Osteoblast (primary cell): Measurements from ENCODE around the gene C4orf54. TPM values are rescaled to one million over a fixed set of nuclear protein-coding genes. Genes with fewer than 3 reads are reported as not detected.

Source experiments
- DNase-seq: peaks from one replicate; pipeline ENCODE4 v3.0.0; 2011; ENCODE audit warnings: low spot score, mixed read lengths; ENCODE audit not compliant: insufficient read length; ENCODE audit errors: missing footprints
- H2AFZ ChIP-seq: 2 replicates; pipeline ENCODE4 v1.6.0; 2011; ENCODE audit warnings: mild to moderate bottlenecking, low read length
- H3K27ac ChIP-seq: 2 replicates; pipeline ENCODE4 v1.5.1; 2011; ENCODE audit warnings: mild to moderate bottlenecking, low read depth, low read length, moderate library complexity
- H3K27me3 ChIP-seq: 2 replicates; pipeline ENCODE4 v1.6.0; 2012; ENCODE audit warnings: mild to moderate bottlenecking, control low read depth, inconsistent platforms, low read length, moderate library complexity; ENCODE audit not compliant: insufficient read depth
- H3K36me3 ChIP-seq: 2 replicates; pipeline ENCODE4 v1.5.1; 2011; ENCODE audit warnings: mild to moderate bottlenecking, low read length, control low read depth, moderate library complexity; ENCODE audit not compliant: insufficient read depth
- H3K4me1 ChIP-seq: 2 replicates; pipeline ENCODE4 v1.5.1; 2011; ENCODE audit warnings: mild to moderate bottlenecking, low read length, control low read depth, moderate library complexity; ENCODE audit not compliant: insufficient read depth
- H3K4me2 ChIP-seq: 2 replicates; pipeline ENCODE4 v1.6.0; 2011; ENCODE audit warnings: mild to moderate bottlenecking, low read length; ENCODE audit not compliant: insufficient read depth
- H3K4me3 ChIP-seq: fragments of 200-600 bp; sonication (generic); 3 replicates; pipeline ENCODE4 v1.5.1; 2012; ENCODE audit warnings: mild to moderate bottlenecking, low read length, inconsistent platforms; ENCODE audit not compliant: insufficient read depth
- H3K79me2 ChIP-seq: 2 replicates; pipeline ENCODE4 v1.6.0; 2012; ENCODE audit warnings: mild to moderate bottlenecking, low read length, control low read depth, inconsistent platforms; ENCODE audit not compliant: insufficient read depth
- H3K9me3 ChIP-seq: 2 replicates; pipeline ENCODE4 v1.5.1; 2011; ENCODE audit warnings: low read depth, low read length, control low read depth
- H4K20me1 ChIP-seq: 2 replicates; pipeline ENCODE4 v1.6.0; 2012; ENCODE audit warnings: mild to moderate bottlenecking, low read length, control low read depth; ENCODE audit not compliant: insufficient read depth
- CTCF ChIP-seq: IDR thresholded peaks from 2 replicates; pipeline ENCODE4 v1.5.1; 2011; ENCODE audit warnings: mild to moderate bottlenecking, low read depth, low read length, moderate library complexity; ENCODE audit errors: extremely low read depth
- total RNA-seq: library from RNA; depleted of rRNA; stranded (reverse); fragments of >200 nt; gene quantifications from 2 replicates; pipeline ENCODE4 v1.2.3, GENCODE V29; 2012

The C4orf54 gene
- total RNA-seq, 1 donor: under 0.01 TPM

- Histone ChIP-seq H3K4me1 (no peaks in the 10 kb centered on the region), H4K20me1 (no peaks in the 10 kb centered on the region), H2AFZ (no peak overlapping the region), H3K27ac (no peak overlapping the region), H3K36me3 (no peaks in the 10 kb centered on the region), H3K27me3 (no peaks in the 10 kb centered on the region), H3K9me3 (no peaks in the 10 kb centered on the region), H3K4me2 (no peak overlapping the region), H3K79me2 (no peaks in the 10 kb centered on the region), H3K4me3 (no peak overlapping the region)
- no peak for TF ChIP-seq CTCF
- DNase-seq: no peak
These were observed 49.2 kb downstream of the C4orf54 start for GRCh38 chr4:99608417-99608816.

Other genes starting within 250 kb of the C4orf54 start
- not detected in 2 replicates for gene ADH7, start 222.5 kb downstream of the C4orf54 start, total RNA-seq
- gene C4orf17, start 146.8 kb downstream of the C4orf54 start, total RNA-seq: not detected in 2 replicates
- gene TRMT10A, start 93.8 kb downstream of the C4orf54 start, total RNA-seq: 4.7 and 14.5 TPM in 2 replicates
- 0.29 TPM in 1 of 2 replicates, not detected in the other for gene MTTP, start 83.0 kb downstream of the C4orf54 start, total RNA-seq
- not detected in 2 replicates for gene DAPP1, start 159.0 kb upstream of the C4orf54 start, total RNA-seq
- 39.5 and 42.0 TPM in 2 replicates for gene LAMTOR3, start 236.6 kb upstream of the C4orf54 start, total RNA-seq